PC-3 (cell line): ENCODE measurements around the gene CLCN4. TPM values are rescaled to one million over a fixed set of nuclear protein-coding genes. Genes with fewer than 3 reads are reported as not detected.

Source experiments
- ATAC-seq: fragments of 200-7000 bp; cut with Tn5 transposase; 2 replicates; pipeline ENCODE4 v1.9.1; 2020; ENCODE audit warnings: mild to moderate bottlenecking, moderate library complexity
- BruUV-seq: library from RNA; stranded (reverse); fragments of 400-500 nt; replicated peaks from 2 replicates; lab custom pipeline; 2021; lab: Mats Ljungman, UMichigan
- CTCF ChIA-PET: fragments of 300-600 bp; sonication (Branson Sonifier 250); formaldehyde crosslinking; loops from one replicate; lab custom pipeline; 2022; ENCODE audit warnings: antibody characterized with exemption; lab: Charles Lee
- POLR2A ChIA-PET: fragments of 300-600 bp; sonication (Branson Sonifier 250); formaldehyde crosslinking; loops from one replicate; lab custom pipeline; 2022; ENCODE audit warnings: antibody characterized with exemption; ENCODE audit not compliant: unreplicated experiment; lab: Charles Lee
- DNase-seq: peaks from one replicate; pipeline ENCODE4 v3.0.0-alpha.2; 2015
- H2AFZ ChIP-seq: fragments of 300-600 bp; sonication (generic); 2 replicates; pipeline ENCODE4 v1.6.0; 2016; ENCODE audit warnings: antibody characterized with exemption, low read length
- H3F3A ChIP-seq: fragments of 300-600 bp; sonication (generic); one replicate; pipeline ENCODE4 v1.6.0; 2017; ENCODE audit warnings: antibody characterized with exemption, low read length, control low read depth, mild to moderate bottlenecking; ENCODE audit not compliant: unreplicated experiment
- H3K27ac ChIP-seq: fragments of 300-600 bp; sonication (generic); 2 replicates; pipeline ENCODE4 v1.5.1; 2016; ENCODE audit warnings: mild to moderate bottlenecking, low read length
- H3K27me3 ChIP-seq: fragments of 300-600 bp; sonication (generic); 2 replicates; pipeline ENCODE4 v1.6.1; 2016; ENCODE audit warnings: low read length, mixed read lengths
- H3K36me3 ChIP-seq: fragments of 300-600 bp; sonication (generic); 2 replicates; pipeline ENCODE4 v1.6.1; 2016; ENCODE audit warnings: low read depth, mixed run types, low read length, mixed read lengths
- H3K4me1 ChIP-seq: fragments of 300-600 bp; sonication (generic); 2 replicates; pipeline ENCODE4 v1.5.1; 2016; ENCODE audit warnings: low read length; ENCODE audit not compliant: insufficient read depth
- H3K4me2 ChIP-seq: fragments of 300-600 bp; sonication (generic); 2 replicates; pipeline ENCODE4 v1.6.0; 2016; ENCODE audit warnings: low read length
- H3K4me3 ChIP-seq: fragments of 300-600 bp; sonication (generic); 2 replicates; pipeline ENCODE4 v1.5.1; 2016; ENCODE audit warnings: mild to moderate bottlenecking, low read length, mixed read lengths
- H3K79me2 ChIP-seq: fragments of 300-600 bp; sonication (generic); 2 replicates; pipeline ENCODE4 v1.6.1; 2017; ENCODE audit warnings: low read length, mixed read lengths
- H3K9ac ChIP-seq: fragments of 300-600 bp; sonication (generic); 2 replicates; pipeline ENCODE4 v1.6.0; 2016; ENCODE audit warnings: mild to moderate bottlenecking, low read length
- H3K9me2 ChIP-seq: fragments of 300-600 bp; sonication (generic); replicated peaks from 2 replicates; pipeline ENCODE4 v1.6.1; 2016; ENCODE audit warnings: mixed run types, low read length, mixed read lengths
- H3K9me3 ChIP-seq: fragments of 300-600 bp; sonication (generic); 2 replicates; pipeline ENCODE4 v1.6.1; 2016; ENCODE audit warnings: low read length, mixed read lengths
- H4K20me1 ChIP-seq: fragments of 300-600 bp; sonication (generic); 2 replicates; pipeline ENCODE4 v1.6.1; 2016; ENCODE audit warnings: low read length, mixed read lengths
- CTCF ChIP-seq: fragments of 300-600 bp; sonication (generic); conservative IDR thresholded peaks from 2 replicates; pipeline ENCODE4 v1.5.1; 2017; ENCODE audit warnings: antibody characterized with exemption, low read depth, mild to moderate bottlenecking, low read length
- EZH2 ChIP-seq: fragments of 300-600 bp; sonication (generic); IDR thresholded peaks from one replicate; pipeline ENCODE4 v1.6.1; 2017; ENCODE audit warnings: antibody characterized with exemption, mild to moderate bottlenecking, low read length; ENCODE audit not compliant: unreplicated experiment
- EZH2phosphoT487 ChIP-seq: fragments of 300-600 bp; sonication (generic); IDR thresholded peaks from 2 replicates; pipeline ENCODE4 v1.6.1; 2018; ENCODE audit warnings: mild to moderate bottlenecking, antibody characterized with exemption, low read length, borderline replicate concordance
- intact Hi-C: fragments of 100-400 bp; cut with micrococcal nuclease; formaldehyde crosslinking; loops from 2 replicates; pipeline ENCODE4 v1.9.0; 2023
- total RNA-seq: library from RNA; depleted of rRNA; stranded (reverse); fragments of >200 nt; gene quantifications from 2 replicates; pipeline ENCODE4 v1.2.3, GENCODE V29; 2014

The CLCN4 gene
- total RNA-seq, 1 experiment from 2014 or later = 13.7 TPM

DNA sequence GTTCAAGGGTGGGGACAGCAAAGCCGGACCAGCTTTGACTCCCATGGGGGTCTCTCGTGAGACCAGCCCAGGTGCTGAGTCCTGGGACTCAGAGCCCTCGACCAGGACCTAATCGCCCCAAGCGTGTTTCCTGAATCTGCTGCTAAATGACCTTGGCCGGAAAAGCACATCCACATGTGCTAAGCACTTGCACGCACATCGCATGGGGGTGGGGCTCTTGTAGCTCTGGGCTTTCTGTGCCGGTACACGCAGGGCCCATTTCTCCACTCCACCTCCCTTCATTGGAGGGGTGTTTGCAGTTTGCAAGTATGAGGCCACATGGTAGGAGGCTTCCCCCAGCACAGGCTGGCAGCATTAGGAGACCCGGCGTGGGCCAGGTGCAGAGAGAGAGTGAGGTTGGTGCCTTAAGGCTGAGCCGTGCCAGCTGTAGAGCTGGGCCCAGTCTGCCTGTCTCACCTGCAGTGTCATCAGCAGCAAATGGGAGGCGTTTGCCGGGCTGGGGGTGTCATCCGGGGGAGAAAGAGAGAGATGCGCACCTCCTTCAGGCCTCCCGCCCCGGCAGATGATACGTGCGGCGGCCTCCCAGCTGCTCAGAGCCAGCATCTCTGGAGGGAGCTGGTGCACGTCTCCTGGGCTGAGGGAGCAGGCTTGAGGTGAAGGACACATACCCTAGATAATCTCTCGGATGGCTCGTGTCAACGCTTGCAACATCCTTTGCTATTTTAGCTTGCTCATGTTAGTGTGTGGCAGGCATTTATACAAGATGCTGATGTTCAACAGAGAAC, 45.2 kb upstream of the CLCN4 start:
- no peaks in the 10 kb centered on the region for H3F3A ChIP-seq
- no peak overlapping the region for H2AFZ ChIP-seq
- H3K4me3 ChIP-seq = no peak overlapping the region
- H3K36me3 ChIP-seq = peaks cover 4% of the 10 kb centered on the region
- H4K20me1 ChIP-seq = no peaks in the 10 kb centered on the region
- no peak for TF ChIP-seq CTCF
- TF ChIP-seq EZH2phosphoT487 = no peak
- TF ChIP-seq EZH2 = no peak
- CTCF ChIA-PET = no interaction called here
- H3K9me3 ChIP-seq = no peaks in the 10 kb centered on the region
- H3K27me3 ChIP-seq = no peaks in the 10 kb centered on the region
- POLR2A ChIA-PET = no interaction called here
- no peak overlapping the region for H3K9ac ChIP-seq
- no peak overlapping the region for H3K27ac ChIP-seq
- H3K79me2 ChIP-seq = no peaks in the 10 kb centered on the region
- DNase-seq = no peak
- H3K4me2 ChIP-seq = no peak overlapping the region
- no TSS peak for BruUV-seq
- H3K9me2 ChIP-seq = no peaks in the 10 kb centered on the region
- intact Hi-C loops = no loop called here
- H3K4me1 ChIP-seq = no peaks in the 10 kb centered on the region
- ATAC-seq = no peak

DNA sequence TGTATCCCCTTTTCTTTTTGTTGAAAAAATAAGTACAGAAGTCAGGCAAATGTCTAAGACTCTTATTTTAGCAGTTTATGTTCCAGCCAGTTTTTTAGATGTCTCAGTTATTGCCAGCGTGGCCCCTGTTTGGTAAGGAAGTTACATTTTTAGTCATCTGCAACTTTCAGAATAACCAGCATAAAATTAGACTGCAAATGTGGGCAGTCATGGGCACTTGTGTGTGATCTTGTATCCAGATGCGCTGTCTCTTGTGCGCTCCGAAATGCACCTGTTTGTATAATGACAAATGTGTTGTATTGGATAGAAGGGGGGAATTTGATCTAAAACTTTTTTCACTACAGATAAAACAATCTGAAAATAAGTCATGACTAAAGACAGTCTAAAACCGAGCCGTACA, 44.3 kb upstream of the CLCN4 start:
- H3K4me3 ChIP-seq = no peak overlapping the region
- intact Hi-C loops = no loop called here
- no peaks in the 10 kb centered on the region for H3K4me1 ChIP-seq
- ChIA-PET CTCF (no interaction called here), POLR2A (no interaction called here)
- H3K79me2 ChIP-seq = no peaks in the 10 kb centered on the region
- DNase-seq (no peak), ATAC-seq (no peak)
- no peak overlapping the region for H3K4me2 ChIP-seq
- H3K27ac ChIP-seq = no peak overlapping the region
- peaks cover 13% of the 10 kb centered on the region for H3K36me3 ChIP-seq
- H3K27me3 ChIP-seq = no peaks in the 10 kb centered on the region
- H3K9me3 ChIP-seq = 0 out of 2 replicates have a peak, but pooled peaks cover under 1% of the 10 kb centered on the region
- no peaks in the 10 kb centered on the region for H3K9me2 ChIP-seq
- no peak for TF ChIP-seq CTCF
- TF ChIP-seq EZH2 = no peak
- no peak for TF ChIP-seq EZH2phosphoT487
- no peaks in the 10 kb centered on the region for H4K20me1 ChIP-seq
- H3K9ac ChIP-seq = no peak overlapping the region
- BruUV-seq = no TSS peak
- no peak overlapping the region for H2AFZ ChIP-seq
- H3F3A ChIP-seq = no peaks in the 10 kb centered on the region

- POLR2A ChIA-PET = no interaction called here
- peaks cover 39% of the 10 kb centered on the region for H3K36me3 ChIP-seq
- H3K27me3 ChIP-seq = no peaks in the 10 kb centered on the region
- no peak overlapping the region for H3K4me2 ChIP-seq
- peaks cover 22% of the 10 kb centered on the region for H3K9me3 ChIP-seq
- H4K20me1 ChIP-seq = no peaks in the 10 kb centered on the region
- intact Hi-C loops = loop anchor here (5.0 kb wide), 1 partner anchor 98 kb away; no protein-coding TSS in a partner anchor
- H2AFZ ChIP-seq = no peak overlapping the region
- H3K4me3 ChIP-seq = no peak overlapping the region
- no peaks in the 10 kb centered on the region for H3F3A ChIP-seq
- DNase-seq = no peak
- no peak for ATAC-seq
- H3K79me2 ChIP-seq = no peaks in the 10 kb centered on the region
- CTCF ChIA-PET = no interaction called here
- no peaks in the 10 kb centered on the region for H3K4me1 ChIP-seq
- no TSS peak for BruUV-seq
- no peaks in the 10 kb centered on the region for H3K9me2 ChIP-seq
- TF ChIP-seq EZH2phosphoT487 (no peak), CTCF (no peak), EZH2 (no peak)
- no peak overlapping the region for H3K9ac ChIP-seq
- no peak overlapping the region for H3K27ac ChIP-seq
These were observed 41.7 kb upstream of the CLCN4 start for GRCh38 chrX:10115082-10115481.
